Right atrium auricular region (tissue), 2 donors: ENCODE data around the gene ABCB11. TPM values are rescaled to one million over a fixed set of nuclear protein-coding genes. Genes with fewer than 3 reads are reported as not detected.

Experiments
- DNase-seq: peaks from one replicate; pipeline ENCODE4 v3.0.0-alpha.2; 2019; ENCODE audit warnings: low spot score
- H3K27ac ChIP-seq, 2 donors: fragments of 200-600 bp; sonication (generic); 1 replicate in 1 of 2; 2 replicates in 1 of 2; pipeline ENCODE4 v1.5.1; 2016 to 2019
- H3K27me3 ChIP-seq, 2 donors: fragments of 200-600 bp; sonication (generic); one replicate each; pipeline versions ENCODE4 v1.5.1 to v1.6.0; 2017 to 2019
- H3K36me3 ChIP-seq: fragments of 200-600 bp; sonication (generic); one replicate; pipeline ENCODE4 v1.5.1; 2016
- H3K4me1 ChIP-seq, 2 donors: fragments of 200-600 bp; sonication (generic); one replicate each; pipeline versions ENCODE4 v1.5.1 to v1.6.0; 2017 to 2019
- H3K4me3 ChIP-seq, 2 donors: fragments of 200-600 bp; sonication (generic); 1 replicate in 1 of 2; 2 replicates in 1 of 2; pipeline ENCODE4 v1.5.1; 2017 to 2019; ENCODE audit warnings: mild to moderate bottlenecking in 1 of 2, moderate library complexity in 1 of 2
- H3K9me3 ChIP-seq, 2 donors: fragments of 200-600 bp; sonication (generic); one replicate each; pipeline ENCODE4 v1.5.1; 2019
- total RNA-seq, 2 donors: library from RNA; depleted of rRNA; stranded (reverse); fragments of >200 nt; gene quantifications; one replicate each; pipeline ENCODE4 v1.1.0, GENCODE V29; 2016
- TF ChIP-seq, protein P1 (sequence below), 2 donors: fragments of 200-600 bp; sonication (generic); IDR thresholded peaks; one replicate each; pipeline ENCODE4 v1.5.1; 2019; ENCODE audit warnings: antibody characterized with exemption in 2 of 2

Gene ABCB11
- total RNA-seq, 2 donors from 2014 or later: 0.12 to 0.33 TPM

DNA sequence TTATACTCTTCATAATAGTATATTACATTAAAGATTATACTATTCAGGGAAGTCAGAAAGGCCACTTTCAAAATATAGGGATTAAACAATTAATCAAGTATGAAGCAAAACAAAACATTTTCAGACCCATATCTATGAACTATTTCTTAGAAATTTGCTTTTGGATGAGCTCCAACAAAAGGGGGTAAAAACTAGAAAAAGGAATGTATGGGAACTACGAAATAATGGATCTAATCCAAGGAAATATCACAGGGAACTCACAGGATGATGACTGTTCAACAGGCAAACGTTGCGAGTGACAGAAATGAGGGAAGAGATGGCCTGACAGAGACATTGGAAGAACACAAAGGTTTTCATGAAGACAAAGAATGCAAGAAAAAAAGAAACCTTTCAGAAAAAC lies 102.1 kb downstream of the ABCB11 start:
- H3K9me3 ChIP-seq: no peaks in the 10 kb centered on the region
- no peak overlapping the region for H3K4me3 ChIP-seq
- no peaks in the 10 kb centered on the region for H3K36me3 ChIP-seq
- H3K27ac ChIP-seq: no peak overlapping the region
- no peaks in the 10 kb centered on the region for H3K4me1 ChIP-seq
- H3K27me3 ChIP-seq: no peaks in the 10 kb centered on the region
- TF ChIP-seq, protein P1, sequence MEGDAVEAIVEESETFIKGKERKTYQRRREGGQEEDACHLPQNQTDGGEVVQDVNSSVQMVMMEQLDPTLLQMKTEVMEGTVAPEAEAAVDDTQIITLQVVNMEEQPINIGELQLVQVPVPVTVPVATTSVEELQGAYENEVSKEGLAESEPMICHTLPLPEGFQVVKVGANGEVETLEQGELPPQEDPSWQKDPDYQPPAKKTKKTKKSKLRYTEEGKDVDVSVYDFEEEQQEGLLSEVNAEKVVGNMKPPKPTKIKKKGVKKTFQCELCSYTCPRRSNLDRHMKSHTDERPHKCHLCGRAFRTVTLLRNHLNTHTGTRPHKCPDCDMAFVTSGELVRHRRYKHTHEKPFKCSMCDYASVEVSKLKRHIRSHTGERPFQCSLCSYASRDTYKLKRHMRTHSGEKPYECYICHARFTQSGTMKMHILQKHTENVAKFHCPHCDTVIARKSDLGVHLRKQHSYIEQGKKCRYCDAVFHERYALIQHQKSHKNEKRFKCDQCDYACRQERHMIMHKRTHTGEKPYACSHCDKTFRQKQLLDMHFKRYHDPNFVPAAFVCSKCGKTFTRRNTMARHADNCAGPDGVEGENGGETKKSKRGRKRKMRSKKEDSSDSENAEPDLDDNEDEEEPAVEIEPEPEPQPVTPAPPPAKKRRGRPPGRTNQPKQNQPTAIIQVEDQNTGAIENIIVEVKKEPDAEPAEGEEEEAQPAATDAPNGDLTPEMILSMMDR (IDR thresholded peaks at IDR 0.05): no peak
- no peak for DNase-seq

DNA sequence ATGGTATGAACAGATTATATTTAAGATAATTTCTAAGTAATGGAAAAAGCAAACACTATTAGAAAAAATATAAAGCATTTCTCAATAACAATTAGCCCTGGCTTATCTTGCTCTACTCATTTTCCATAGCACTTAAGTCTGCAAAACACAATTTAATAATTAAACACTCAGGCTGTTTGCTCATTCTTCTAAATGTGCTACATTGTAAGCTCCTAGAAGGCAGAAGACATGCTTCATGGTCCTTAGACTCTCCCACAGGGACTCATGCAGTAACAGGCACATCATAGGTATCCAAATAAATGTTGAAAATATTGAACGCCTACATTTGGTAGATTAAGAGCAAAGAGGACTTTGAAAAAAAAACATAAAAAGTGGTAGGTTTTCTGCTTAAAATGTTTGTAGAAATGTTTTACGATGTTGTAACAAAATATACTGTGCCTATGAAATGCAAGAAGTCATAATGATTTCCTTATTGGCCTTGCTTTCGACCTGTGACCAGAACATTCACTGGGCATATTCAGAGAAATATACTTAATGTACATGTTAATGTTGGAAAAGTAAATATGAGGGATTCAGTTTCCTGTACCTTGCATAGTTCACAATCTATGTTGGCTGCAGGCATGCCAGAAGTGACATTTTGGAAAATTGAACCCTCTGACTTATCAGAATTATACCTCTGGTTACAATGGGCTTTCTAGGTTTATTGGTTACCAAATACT lies 102.9 kb downstream of the ABCB11 start:
- DNase-seq: no peak
- Histone ChIP-seq H3K27me3 (no peaks in the 10 kb centered on the region), H3K36me3 (no peaks in the 10 kb centered on the region), H3K4me1 (no peaks in the 10 kb centered on the region), H3K4me3 (no peak overlapping the region), H3K9me3 (no peaks in the 10 kb centered on the region), H3K27ac (no peak overlapping the region)
- TF ChIP-seq, protein P1 (IDR thresholded peaks at IDR 0.05): no peak

GRCh38 chr2:168926621-168927386 lies 104.3 kb downstream of the ABCB11 start:
- no peaks in the 10 kb centered on the region for H3K36me3 ChIP-seq

GRCh38 chr2:168920504-168921157 lies 110.5 kb downstream of the ABCB11 start:
- DNase-seq: no peak
- TF ChIP-seq, protein P1 (IDR thresholded peaks at IDR 0.05): peak; percentile 45 to 76

More at GRCh38 chr2:168926621-168927386, 104.3 kb downstream of the ABCB11 start:
- Histone ChIP-seq H3K4me1 (no peaks in the 10 kb centered on the region), H3K27me3 (no peaks in the 10 kb centered on the region), H3K4me3 (no peak overlapping the region), H3K9me3 (no peaks in the 10 kb centered on the region), H3K27ac (no peak overlapping the region)
- DNase-seq: no peak
- TF ChIP-seq, protein P1 (IDR thresholded peaks at IDR 0.05): no peak

GRCh38 chr2:168916331-168916675 lies 114.8 kb downstream of the ABCB11 start:
- no peaks in the 10 kb centered on the region for H3K36me3 ChIP-seq
- H3K27ac ChIP-seq: no peak overlapping the region
- no peak for DNase-seq
- no peaks in the 10 kb centered on the region for H3K27me3 ChIP-seq
- TF ChIP-seq, protein P1 (IDR thresholded peaks at IDR 0.05): no peak
- H3K9me3 ChIP-seq: peaks cover 0 to 5% of the 10 kb centered on the region in 2 donors
- no peak overlapping the region for H3K4me3 ChIP-seq
- H3K4me1 ChIP-seq: no peaks in the 10 kb centered on the region

More at GRCh38 chr2:168920504-168921157, 110.5 kb downstream of the ABCB11 start:
- no peaks in the 10 kb centered on the region for H3K36me3 ChIP-seq
- no peaks in the 10 kb centered on the region for H3K27me3 ChIP-seq
- H3K4me1 ChIP-seq: no peaks in the 10 kb centered on the region
- no peak overlapping the region for H3K4me3 ChIP-seq
- peaks cover 0 to 3% of the 10 kb centered on the region in 2 donors for H3K9me3 ChIP-seq
- no peak overlapping the region for H3K27ac ChIP-seq
